ENCODE data around the gene CDKN2AIPNL.

- TF ChIP-seq POLR2A (IDR thresholded peaks at IDR 0.05) = no peak
- no peak for TF ChIP-seq CTCF (IDR thresholded peaks at IDR 0.05)
Measured at GRCh38 chr5:134380346-134380745, 31.3 kb downstream of the CDKN2AIPNL start.
